Inflammatory macrophage treated with lipopolysaccharide for 1 hour (primary cell): Measurements from ENCODE around the gene INSC.

ENCODE experiments used
- DNase-seq, 2 donors: peaks; one replicate each; pipeline ENCODE4 v3.0.0-alpha.2; 2020 to 2022

The INSC gene

GRCh38 chr11:15149050-15149449 is 34.3 kb downstream of the INSC start:
- no peak for DNase-seq

GRCh38 chr11:15150507-15150906 is 35.8 kb downstream of the INSC start:
- DNase-seq = no peak

GRCh38 chr11:15153231-15153630 is 38.5 kb downstream of the INSC start:
- no peak for DNase-seq

- no peak for DNase-seq
These were observed 42.5 kb downstream of the INSC start for GRCh38 chr11:15157181-15157580.

- no peak for DNase-seq
These were observed 42.9 kb downstream of the INSC start for GRCh38 chr11:15157606-15158137.

- peak in 1 of 2 donors; percentile 13 for DNase-seq
These were observed 43.8 kb downstream of the INSC start for GRCh38 chr11:15158351-15159015.

GRCh38 chr11:15159085-15159484 is 44.4 kb downstream of the INSC start:
- no peak for DNase-seq

GRCh38 chr11:15161790-15162189 is 47.1 kb downstream of the INSC start:
- no peak for DNase-seq

- no peak for DNase-seq
These were observed 48.4 kb downstream of the INSC start for GRCh38 chr11:15163136-15163535.

- DNase-seq = no peak
These were observed 51.5 kb downstream of the INSC start for GRCh38 chr11:15166204-15166603.

- DNase-seq = peak; percentile 29 to 51
These were observed 55.3 kb downstream of the INSC start for GRCh38 chr11:15169815-15170551.

- DNase-seq = no peak
These were observed 56.0 kb downstream of the INSC start for GRCh38 chr11:15170698-15171097.

- DNase-seq = no peak
These were observed 57.2 kb downstream of the INSC start for GRCh38 chr11:15171956-15172355.

GRCh38 chr11:15175831-15176230 is 61.1 kb downstream of the INSC start:
- DNase-seq = peak; percentile 42 to 76

- DNase-seq = no peak
These were observed 62.0 kb downstream of the INSC start for GRCh38 chr11:15176646-15177163.

- DNase-seq = no peak
These were observed 62.8 kb downstream of the INSC start for GRCh38 chr11:15177491-15177890.

GRCh38 chr11:15178214-15178613 is 63.5 kb downstream of the INSC start:
- no peak for DNase-seq

GRCh38 chr11:15179167-15179566 is 64.4 kb downstream of the INSC start:
- DNase-seq = no peak

- no peak for DNase-seq
These were observed 65.6 kb downstream of the INSC start for GRCh38 chr11:15180212-15180792.

- no peak for DNase-seq
These were observed 67.6 kb downstream of the INSC start for GRCh38 chr11:15182372-15182771.

- DNase-seq = peak in 1 of 2 donors; percentile 13
These were observed 70.3 kb downstream of the INSC start for GRCh38 chr11:15185021-15185420.

- DNase-seq = no peak
These were observed 71.4 kb downstream of the INSC start for GRCh38 chr11:15186146-15186545.

- DNase-seq = no peak
These were observed 74.5 kb downstream of the INSC start for GRCh38 chr11:15189189-15189588.
